GM12878 (cell line): ENCODE results near the gene GRK7. TPM values are rescaled to one million over a fixed set of nuclear protein-coding genes. Genes with fewer than 3 reads are reported as not detected.

ENCODE experiments used
- BACH1 ChIP-seq: fragments of 450-650 bp; IDR thresholded peaks from 2 replicates; pipeline ENCODE4 v1.6.1; 2017; ENCODE audit warnings: mild to moderate bottlenecking, borderline replicate concordance
- BCL11A ChIP-seq: IDR thresholded peaks from 2 replicates; pipeline ENCODE4 v1.6.1; 2011; ENCODE audit warnings: low read depth, low read length
- BCL3 ChIP-seq: IDR thresholded peaks from 2 replicates; pipeline ENCODE4 v1.6.1; 2011; ENCODE audit warnings: borderline replicate concordance, low read depth, mild to moderate bottlenecking, moderate library complexity, low read length; ENCODE audit not compliant: insufficient read depth, poor library complexity, severe bottlenecking
- BHLHE40 ChIP-seq, 2 experiments: fragments of 450-650 bp in 1 of 2; IDR thresholded peaks; 2 replicates each; pipeline ENCODE4 v1.6.1; 2011 to 2017; ENCODE audit warnings: low read depth in 2 of 2, borderline replicate concordance in 1 of 2, improper control_type of control experiment in 1 of 2, low read length in 1 of 2, mild to moderate bottlenecking in 1 of 2
- CBFB ChIP-seq: IDR thresholded peaks from 2 replicates; pipeline ENCODE4 v1.6.1; 2016; ENCODE audit warnings: antibody characterized with exemption, low read depth
- CBX5 ChIP-seq: sonication (generic); IDR thresholded peaks from 2 replicates; pipeline ENCODE4 v1.6.1; 2016; ENCODE audit warnings: low read depth, moderate library complexity, mild to moderate bottlenecking, inconsistent platforms
- CHD2 ChIP-seq: IDR thresholded peaks from 2 replicates; pipeline ENCODE4 v1.6.1; 2011; ENCODE audit warnings: low read depth, low read length, improper control_type of control experiment, borderline replicate concordance
- CREB1 ChIP-seq: IDR thresholded peaks from 2 replicates; pipeline ENCODE4 v1.6.1; 2012; ENCODE audit warnings: low read depth, mild to moderate bottlenecking, inconsistent platforms
- E2F4 ChIP-seq: IDR thresholded peaks from 2 replicates; pipeline ENCODE4 v1.6.1; 2012; ENCODE audit warnings: low read depth, low read length, improper control_type of control experiment
- EED ChIP-seq: sonication (generic); IDR thresholded peaks from 2 replicates; pipeline ENCODE4 v1.6.1; 2016; ENCODE audit warnings: antibody characterized with exemption, low read depth
- MEF2B ChIP-seq: fragments of 450-650 bp; IDR thresholded peaks from 2 replicates; pipeline ENCODE4 v1.6.1; 2018; ENCODE audit warnings: mild to moderate bottlenecking, moderate library complexity; ENCODE audit not compliant: partially characterized antibody, poor library complexity, severe bottlenecking
- MTA3 ChIP-seq: IDR thresholded peaks from 2 replicates; pipeline ENCODE4 v1.6.1; 2012; ENCODE audit warnings: low read length, inconsistent platforms, borderline replicate concordance
- PAX5 ChIP-seq: IDR thresholded peaks from 2 replicates; pipeline ENCODE4 v1.6.1; 2011; ENCODE audit warnings: low read depth, low read length, borderline replicate concordance
- RCOR1 ChIP-seq: conservative IDR thresholded peaks from 2 replicates; pipeline ENCODE4 v1.6.1; 2012; ENCODE audit warnings: low read depth, low read length, improper control_type of control experiment
- RELA ChIP-seq: fragments of 450-650 bp; IDR thresholded peaks from 2 replicates; pipeline ENCODE4 v1.8.0; 2014; ENCODE audit warnings: borderline replicate concordance; ENCODE audit not compliant: partially characterized antibody
- RUNX3 ChIP-seq: IDR thresholded peaks from 2 replicates; pipeline ENCODE4 v1.6.1; 2012; ENCODE audit warnings: low read length, inconsistent platforms
- SREBF1 ChIP-seq: IDR thresholded peaks from 2 replicates; pipeline ENCODE4 v1.6.1; 2012; ENCODE audit warnings: mild to moderate bottlenecking, low read length
- STAT1 ChIP-seq: fragments of 450-650 bp; conservative IDR thresholded peaks from 2 replicates; pipeline ENCODE4 v1.6.1; 2014; ENCODE audit warnings: antibody characterized with exemption, mild to moderate bottlenecking
- WRNIP1 ChIP-seq: IDR thresholded peaks from 2 replicates; pipeline ENCODE4 v1.6.1; 2011; ENCODE audit warnings: low read depth, low read length, improper control_type of control experiment, borderline replicate concordance
- ZBED1 ChIP-seq: IDR thresholded peaks from 2 replicates; pipeline ENCODE4 v1.6.1; 2016; ENCODE audit warnings: borderline replicate concordance
- ZBTB11 ChIP-seq: fragments of 450-650 bp; formaldehyde crosslinking; IDR thresholded peaks from 2 replicates; pipeline ENCODE4 v1.5.0; 2022; ENCODE audit warnings: mild to moderate bottlenecking, missing genetic modification characterization
- ZNF207 ChIP-seq: fragments of 450-650 bp; IDR thresholded peaks from 2 replicates; pipeline ENCODE4 v1.6.1; 2014; ENCODE audit warnings: antibody characterized with exemption, mild to moderate bottlenecking, borderline replicate concordance
- polyA plus RNA-seq, 11 experiments: library from polyadenylated mRNA; depleted of rRNA in 4 of 11; unstranded in 6 of 11; stranded (reverse) in 5 of 11; fragments of >200 nt; fragmentation: Nextera tagmentation in 4 of 11; fragmentation: Illumina TruSeq in 1 of 11; extraction: Ambion mirVana in 4 of 11; extraction: Trizol in 1 of 11; gene quantifications; 1 replicate in 1 of 11; 2 replicates in 10 of 11; pipeline versions ENCODE4 v1.2.1 to v1.2.3, GENCODE V29; 2011 to 2016; ENCODE audit warnings: inconsistent platforms in 2 of 11, missing spikeins in 2 of 11, low read depth in 1 of 11
- total RNA-seq, 4 experiments: library from RNA; depleted of rRNA in 3 of 4; stranded (reverse); fragments of >200 nt in 3 of 4; fragmentation: Illumina TruSeq in 1 of 4; extraction: Trizol in 1 of 4; gene quantifications; 2 replicates each; pipeline versions ENCODE4 v1.2.1 to v1.2.3, GENCODE V29; 2013 to 2021

GRK7 gene
- total and polyA plus RNA-seq, 10 of the 15 experiments (the other 5 are each of a cell fraction or from before 2014, with no cell fraction given) = not detected

- no peak for TF ChIP-seq E2F4
- TF ChIP-seq PAX5 = 0 out of 2 replicates have a peak, but pooled peaks have one; percentile 24
- TF ChIP-seq STAT1 = no peak
- no peak for TF ChIP-seq MEF2B
- TF ChIP-seq ZBTB11 (CRISPR knock-in tag) = no peak
- TF ChIP-seq EED = 0 out of 2 replicates have a peak, but pooled peaks have one; percentile 34
- TF ChIP-seq BCL11A = no peak
- no peak for TF ChIP-seq CREB1
- TF ChIP-seq WRNIP1 = no peak
- peak; percentile 93 for TF ChIP-seq RUNX3
- TF ChIP-seq RELA = no peak
- TF ChIP-seq RCOR1 = no peak
- TF ChIP-seq MTA3 = peak; percentile 60; the same call in 1 of the 2 replicates
- TF ChIP-seq SREBF1 = no peak
- TF ChIP-seq CBFB = 0 out of 2 replicates have a peak, but pooled peaks have one; percentile 48
- TF ChIP-seq CHD2 = no peak
- no peak for TF ChIP-seq ZNF207
- no peak for TF ChIP-seq BCL3
- 0 out of 2 replicates have a peak, but pooled peaks have one; percentile 47 for TF ChIP-seq CBX5
- TF ChIP-seq ZBED1 = no peak
- TF ChIP-seq BHLHE40 (IDR thresholded peaks at IDR 0.05; ENCODE audit: borderline replicate concordance in 1 of 2, low read depth in 2 of 2, low read length in 1 of 2) = no peak
- TF ChIP-seq BACH1 = no peak
Observed at GRCh38 chr3:141796081-141796888, 33.1 kb downstream of the GRK7 start (continued).
